Measurements from ENCODE around the gene STXBP6. TPM values are rescaled to one million over a fixed set of nuclear protein-coding genes. Genes with fewer than 3 reads are reported as not detected.

STXBP6 gene
- total and polyA plus RNA-seq, 2 of the 13 experiments (the other 11 are each of a cell fraction or from before 2014, with no cell fraction given) = 35.3 to 42.8 TPM

- TF ChIP-seq HMGXB3 (CRISPR knock-in tag; IDR thresholded peaks at IDR 0.05; ENCODE audit: borderline replicate concordance) (no peak), MTA3 (CRISPR knock-in tag; IDR thresholded peaks at IDR 0.05) (no peak), NFRKB (IDR thresholded peaks at IDR 0.05) (no peak), TGIF2 (CRISPR knock-in tag; IDR thresholded peaks at IDR 0.05) (no peak), ETV5 (CRISPR knock-in tag; IDR thresholded peaks at IDR 0.05; ENCODE audit: borderline replicate concordance) (no peak), HOXA5 (CRISPR knock-in tag; IDR thresholded peaks at IDR 0.05) (peak; percentile 12), SNAPC2 (CRISPR knock-in tag; IDR thresholded peaks at IDR 0.05) (no peak), KMT2B (CRISPR knock-in tag; IDR thresholded peaks at IDR 0.05) (no peak), ZSCAN20 (CRISPR knock-in tag; IDR thresholded peaks at IDR 0.05; ENCODE audit: borderline replicate concordance) (no peak), CCAR2 (optimal IDR thresholded peaks at IDR 0.05; ENCODE audit: low read depth, low read length) (peak; percentile 8), MLLT10 (CRISPR knock-in tag; IDR thresholded peaks at IDR 0.05) (no peak), YEATS4 (CRISPR knock-in tag; IDR thresholded peaks at IDR 0.05; ENCODE audit: borderline replicate concordance) (no peak; the same call in 1 of the 2 replicates), ZNF709 (CRISPR knock-in tag; IDR thresholded peaks at IDR 0.05) (no peak), ZIK1 (CRISPR knock-in tag; IDR thresholded peaks at IDR 0.05; ENCODE audit: borderline replicate concordance, low read depth) (no peak), HNF4A (CRISPR knock-in tag; IDR thresholded peaks at IDR 0.05) (peak; percentile 74), SMARCC2 (IDR thresholded peaks at IDR 0.05) (no peak), PHB2 (IDR thresholded peaks at IDR 0.05; ENCODE audit: partially characterized antibody) (no peak), ZNF670 (CRISPR knock-in tag; IDR thresholded peaks at IDR 0.05; ENCODE audit: borderline replicate concordance) (no peak; the same call in 1 of the 2 replicates), ZNF17 (CRISPR knock-in tag; IDR thresholded peaks at IDR 0.05) (no peak), ZNF224 (CRISPR knock-in tag; IDR thresholded peaks at IDR 0.05) (0 out of 2 replicates have a peak, but pooled peaks have one; percentile 2), PLRG1 (conservative IDR thresholded peaks at IDR 0.05) (no peak), PITX1 (CRISPR knock-in tag; IDR thresholded peaks at IDR 0.05) (peak; percentile 14; the same call in 1 of the 2 replicates)
- TF ChIP-seq, protein P1, sequence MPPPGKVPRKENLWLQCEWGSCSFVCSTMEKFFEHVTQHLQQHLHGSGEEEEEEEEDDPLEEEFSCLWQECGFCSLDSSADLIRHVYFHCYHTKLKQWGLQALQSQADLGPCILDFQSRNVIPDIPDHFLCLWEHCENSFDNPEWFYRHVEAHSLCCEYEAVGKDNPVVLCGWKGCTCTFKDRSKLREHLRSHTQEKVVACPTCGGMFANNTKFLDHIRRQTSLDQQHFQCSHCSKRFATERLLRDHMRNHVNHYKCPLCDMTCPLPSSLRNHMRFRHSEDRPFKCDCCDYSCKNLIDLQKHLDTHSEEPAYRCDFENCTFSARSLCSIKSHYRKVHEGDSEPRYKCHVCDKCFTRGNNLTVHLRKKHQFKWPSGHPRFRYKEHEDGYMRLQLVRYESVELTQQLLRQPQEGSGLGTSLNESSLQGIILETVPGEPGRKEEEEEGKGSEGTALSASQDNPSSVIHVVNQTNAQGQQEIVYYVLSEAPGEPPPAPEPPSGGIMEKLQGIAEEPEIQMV (CRISPR knock-in tag; IDR thresholded peaks at IDR 0.05; ENCODE audit: low read depth) = no peak
- TF ChIP-seq, protein P2, sequence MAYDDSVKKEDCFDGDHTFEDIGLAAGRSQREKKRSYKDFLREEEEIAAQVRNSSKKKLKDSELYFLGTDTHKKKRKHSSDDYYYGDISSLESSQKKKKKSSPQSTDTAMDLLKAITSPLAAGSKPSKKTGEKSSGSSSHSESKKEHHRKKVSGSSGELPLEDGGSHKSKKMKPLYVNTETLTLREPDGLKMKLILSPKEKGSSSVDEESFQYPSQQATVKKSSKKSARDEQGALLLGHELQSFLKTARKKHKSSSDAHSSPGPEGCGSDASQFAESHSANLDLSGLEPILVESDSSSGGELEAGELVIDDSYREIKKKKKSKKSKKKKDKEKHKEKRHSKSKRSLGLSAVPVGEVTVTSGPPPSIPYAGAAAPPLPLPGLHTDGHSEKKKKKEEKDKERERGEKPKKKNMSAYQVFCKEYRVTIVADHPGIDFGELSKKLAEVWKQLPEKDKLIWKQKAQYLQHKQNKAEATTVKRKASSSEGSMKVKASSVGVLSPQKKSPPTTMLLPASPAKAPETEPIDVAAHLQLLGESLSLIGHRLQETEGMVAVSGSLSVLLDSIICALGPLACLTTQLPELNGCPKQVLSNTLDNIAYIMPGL (CRISPR knock-in tag; IDR thresholded peaks at IDR 0.05; ENCODE audit: borderline replicate concordance in 1 of 2, low read depth in 1 of 2) = no peak; a peak in 1 of 4 replicates
Measured at GRCh38 chr14:25050269-25051150, 563 bp upstream of the STXBP6 start (continued).

Measured in HepG2 (cell line).